ENCODE data around the gene LRFN3.
A peak's percentile ranks its signal among the peaks of the same experiment; 100 is the strongest.

LRFN3 gene

GRCh38 chr19:35911173-35911572 lies 25.0 kb upstream of the LRFN3 start:
- Histone ChIP-seq H4K20me1 (ENCODE audit: insufficient read depth, low read length) (no peaks in the 10 kb centered on the region), H2AFZ (ENCODE audit: low read depth, low read length) (no peak overlapping the region), H3K9ac (ENCODE audit: low read length) (no peak overlapping the region), H3K27me3 (ENCODE audit: low read depth, low read length) (no peaks in the 10 kb centered on the region), H3K9me3 (ENCODE audit: insufficient read depth, low read length) (no peaks in the 10 kb centered on the region), H3K36me3 (replicated peaks; ENCODE audit: low read depth, low read length) (no peaks in the 10 kb centered on the region), H3K4me2 (ENCODE audit: low read length) (no peak overlapping the region), H3K27ac (ENCODE audit: low read length) (no peak overlapping the region), H3K4me1 (ENCODE audit: low read length) (peaks cover 35% of the 10 kb centered on the region), H3K79me2 (ENCODE audit: low read length) (no peaks in the 10 kb centered on the region), H3K4me3 (ENCODE audit: low read length) (no peak overlapping the region)
- TF ChIP-seq CTCF (IDR thresholded peaks at IDR 0.05; ENCODE audit: low read depth, low read length): peak; percentile 50
- TF ChIP-seq EZH2phosphoT487 (IDR thresholded peaks at IDR 0.05; ENCODE audit: low read depth): no peak

GRCh38 chr19:35911790-35912189 lies 24.4 kb upstream of the LRFN3 start:
- TF ChIP-seq CTCF (IDR thresholded peaks at IDR 0.05; ENCODE audit: low read depth, low read length) (no peak), EZH2phosphoT487 (IDR thresholded peaks at IDR 0.05; ENCODE audit: low read depth) (no peak)
- Histone ChIP-seq H3K4me2 (ENCODE audit: low read length) (no peak overlapping the region), H3K27me3 (ENCODE audit: low read depth, low read length) (no peaks in the 10 kb centered on the region), H3K9ac (ENCODE audit: low read length) (no peak overlapping the region), H2AFZ (ENCODE audit: low read depth, low read length) (no peak overlapping the region), H3K4me3 (ENCODE audit: low read length) (no peak overlapping the region), H3K36me3 (replicated peaks; ENCODE audit: low read depth, low read length) (no peaks in the 10 kb centered on the region), H4K20me1 (ENCODE audit: insufficient read depth, low read length) (no peaks in the 10 kb centered on the region), H3K79me2 (ENCODE audit: low read length) (no peaks in the 10 kb centered on the region), H3K9me3 (ENCODE audit: insufficient read depth, low read length) (no peaks in the 10 kb centered on the region), H3K27ac (ENCODE audit: low read length) (no peak overlapping the region), H3K4me1 (ENCODE audit: low read length) (peaks cover 35% of the 10 kb centered on the region)

DNA sequence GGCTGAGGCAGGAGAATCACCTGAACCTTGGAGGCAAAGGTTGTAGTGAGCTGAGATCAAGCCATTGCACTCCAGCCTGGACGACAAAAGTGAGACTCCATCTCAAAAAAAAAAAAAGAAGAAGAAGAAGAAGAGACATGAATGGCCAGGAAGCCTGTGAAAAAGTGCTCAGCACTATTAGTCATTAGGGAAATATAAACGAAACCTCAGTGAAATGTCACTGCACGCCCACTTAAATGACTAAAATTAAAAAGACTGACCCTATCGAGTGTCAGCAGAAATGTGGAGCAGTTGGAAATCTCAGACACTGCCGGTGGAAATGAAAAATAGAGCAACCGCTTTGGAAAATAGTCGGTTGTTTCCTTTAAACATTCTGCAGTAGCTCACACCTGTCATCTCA lies 22.6 kb upstream of the LRFN3 start:
- Histone ChIP-seq H3K27ac (ENCODE audit: low read length) (no peak overlapping the region), H3K27me3 (ENCODE audit: low read depth, low read length) (no peaks in the 10 kb centered on the region), H3K36me3 (replicated peaks; ENCODE audit: low read depth, low read length) (no peaks in the 10 kb centered on the region), H3K4me2 (ENCODE audit: low read length) (peak overlapping the region; percentile 54), H2AFZ (ENCODE audit: low read depth, low read length) (peak overlapping the region; percentile 20; the same call in 1 of the 2 replicates), H3K79me2 (ENCODE audit: low read length) (no peaks in the 10 kb centered on the region), H3K4me1 (ENCODE audit: low read length) (peaks cover 34% of the 10 kb centered on the region), H3K9ac (ENCODE audit: low read length) (no peak overlapping the region), H4K20me1 (ENCODE audit: insufficient read depth, low read length) (no peaks in the 10 kb centered on the region), H3K4me3 (ENCODE audit: low read length) (no peak overlapping the region), H3K9me3 (ENCODE audit: insufficient read depth, low read length) (no peaks in the 10 kb centered on the region)
- no peak for TF ChIP-seq EZH2phosphoT487 (IDR thresholded peaks at IDR 0.05; ENCODE audit: low read depth)
- no peak for TF ChIP-seq CTCF (IDR thresholded peaks at IDR 0.05; ENCODE audit: low read depth, low read length)

GRCh38 chr19:35915443-35915842 lies 20.7 kb upstream of the LRFN3 start:
- H3K9me3 ChIP-seq (ENCODE audit: insufficient read depth, low read length): no peaks in the 10 kb centered on the region
- H3K4me2 ChIP-seq (ENCODE audit: low read length): peak overlapping the region; percentile 19; the same call in 1 of the 2 replicates
- H3K9ac ChIP-seq (ENCODE audit: low read length): no peak overlapping the region
- no peaks in the 10 kb centered on the region for H3K36me3 ChIP-seq (replicated peaks; ENCODE audit: low read depth, low read length)
- H3K4me3 ChIP-seq (ENCODE audit: low read length): no peak overlapping the region
- H4K20me1 ChIP-seq (ENCODE audit: insufficient read depth, low read length): no peaks in the 10 kb centered on the region
- H3K79me2 ChIP-seq (ENCODE audit: low read length): no peaks in the 10 kb centered on the region
- no peak overlapping the region for H2AFZ ChIP-seq (ENCODE audit: low read depth, low read length)
- peaks cover 17% of the 10 kb centered on the region for H3K4me1 ChIP-seq (ENCODE audit: low read length)
- no peak for TF ChIP-seq CTCF (IDR thresholded peaks at IDR 0.05; ENCODE audit: low read depth, low read length)
- no peak for TF ChIP-seq EZH2phosphoT487 (IDR thresholded peaks at IDR 0.05; ENCODE audit: low read depth)
- no peaks in the 10 kb centered on the region for H3K27me3 ChIP-seq (ENCODE audit: low read depth, low read length)
- H3K27ac ChIP-seq (ENCODE audit: low read length): no peak overlapping the region
